Activated CD8-positive, alpha-beta T cell treated with anti-CD3 and anti-CD28 coated beads for 36 hours (primary cell): ENCODE results near the gene ABCC10. TPM values are rescaled to one million over a fixed set of nuclear protein-coding genes. Genes with fewer than 3 reads are reported as not detected.

ENCODE experiments used
- ATAC-seq: fragments of 200-7000 bp; cut with Tn5 transposase; one replicate; pipeline ENCODE4 v1.10.0; 2021; ENCODE audit warnings: mild to moderate bottlenecking, moderate library complexity
- CTCF ChIA-PET: fragments of 350-600 bp; sonication (Branson Sonifier 250); formaldehyde crosslinking; loops from one replicate; lab custom pipeline; 2021; ENCODE audit warnings: antibody characterized with exemption; lab: Charles Lee
- POLR2A ChIA-PET: fragments of 350-600 bp; sonication (Branson Sonifier 250); formaldehyde crosslinking; loops from one replicate; lab custom pipeline; 2021; ENCODE audit warnings: antibody characterized with exemption; lab: Charles Lee
- DNase-seq: peaks from one replicate; pipeline ENCODE4 v3.0.0-alpha.2; 2020
- H3K27ac Mint-ChIP-seq: one replicate; pipeline ENCODE4 v1.8.0; 2021; ENCODE audit warnings: mild to moderate bottlenecking, mixed read lengths
- H3K27me3 Mint-ChIP-seq: one replicate; pipeline ENCODE4 v1.8.0; 2021; ENCODE audit warnings: mixed read lengths
- H3K36me3 Mint-ChIP-seq: one replicate; pipeline ENCODE4 v1.8.0; 2021; ENCODE audit warnings: low read depth, mixed read lengths
- H3K4me1 Mint-ChIP-seq: one replicate; pipeline ENCODE4 v1.8.0; 2021; ENCODE audit warnings: low read depth, mixed read lengths
- H3K4me3 Mint-ChIP-seq: one replicate; pipeline ENCODE4 v1.8.0; 2021; ENCODE audit warnings: mild to moderate bottlenecking, moderate library complexity, mixed read lengths
- H3K9me3 Mint-ChIP-seq: one replicate; pipeline ENCODE4 v1.8.0; 2021; ENCODE audit warnings: mixed read lengths
- intact Hi-C: fragments of 100-400 bp; cut with micrococcal nuclease; formaldehyde crosslinking; loops from one replicate; pipeline ENCODE4 v1.10.0; 2022
- total RNA-seq, 2 experiments: library from RNA; stranded (reverse); gene quantifications; one replicate each; pipeline ENCODE4 v1.2.3, GENCODE V29; 2021
- TF ChIP-seq, protein P1 (sequence below): fragments of 200-600 bp; IDR thresholded peaks from one replicate; pipeline ENCODE4 v1.8.0; 2022; ENCODE audit warnings: antibody characterized with exemption, mild to moderate bottlenecking

ABCC10 gene
- total RNA-seq, 2 experiments from 2014 or later = 27.2 to 27.5 TPM

- ChIA-PET POLR2A (interaction anchor here (0.6 kb wide), 1 partner anchor 12 kb away, joined by 3 read pairs; no protein-coding TSS in a partner anchor), CTCF (interaction anchor here (0.9 to 1.0 kb wide), 2 partner anchors 63 to 134 kb away, joined by 3 to 4 read pairs; partner anchors contain the start of gene CRIP3)
- Mint-ChIP-seq H3K9me3 (no peaks in the 10 kb centered on the region), H3K27ac (no peak overlapping the region), H3K27me3 (no peaks in the 10 kb centered on the region), H3K4me3 (no peak overlapping the region), H3K4me1 (no peaks in the 10 kb centered on the region), H3K36me3 (peaks cover 6% of the 10 kb centered on the region)
- TF ChIP-seq, protein P1, sequence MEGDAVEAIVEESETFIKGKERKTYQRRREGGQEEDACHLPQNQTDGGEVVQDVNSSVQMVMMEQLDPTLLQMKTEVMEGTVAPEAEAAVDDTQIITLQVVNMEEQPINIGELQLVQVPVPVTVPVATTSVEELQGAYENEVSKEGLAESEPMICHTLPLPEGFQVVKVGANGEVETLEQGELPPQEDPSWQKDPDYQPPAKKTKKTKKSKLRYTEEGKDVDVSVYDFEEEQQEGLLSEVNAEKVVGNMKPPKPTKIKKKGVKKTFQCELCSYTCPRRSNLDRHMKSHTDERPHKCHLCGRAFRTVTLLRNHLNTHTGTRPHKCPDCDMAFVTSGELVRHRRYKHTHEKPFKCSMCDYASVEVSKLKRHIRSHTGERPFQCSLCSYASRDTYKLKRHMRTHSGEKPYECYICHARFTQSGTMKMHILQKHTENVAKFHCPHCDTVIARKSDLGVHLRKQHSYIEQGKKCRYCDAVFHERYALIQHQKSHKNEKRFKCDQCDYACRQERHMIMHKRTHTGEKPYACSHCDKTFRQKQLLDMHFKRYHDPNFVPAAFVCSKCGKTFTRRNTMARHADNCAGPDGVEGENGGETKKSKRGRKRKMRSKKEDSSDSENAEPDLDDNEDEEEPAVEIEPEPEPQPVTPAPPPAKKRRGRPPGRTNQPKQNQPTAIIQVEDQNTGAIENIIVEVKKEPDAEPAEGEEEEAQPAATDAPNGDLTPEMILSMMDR = no peak
- DNase-seq (no peak), ATAC-seq (no peak)
- intact Hi-C loops = no loop called here
Observed at GRCh38 chr6:43442935-43443334, 15.6 kb downstream of the ABCC10 start.

DNA sequence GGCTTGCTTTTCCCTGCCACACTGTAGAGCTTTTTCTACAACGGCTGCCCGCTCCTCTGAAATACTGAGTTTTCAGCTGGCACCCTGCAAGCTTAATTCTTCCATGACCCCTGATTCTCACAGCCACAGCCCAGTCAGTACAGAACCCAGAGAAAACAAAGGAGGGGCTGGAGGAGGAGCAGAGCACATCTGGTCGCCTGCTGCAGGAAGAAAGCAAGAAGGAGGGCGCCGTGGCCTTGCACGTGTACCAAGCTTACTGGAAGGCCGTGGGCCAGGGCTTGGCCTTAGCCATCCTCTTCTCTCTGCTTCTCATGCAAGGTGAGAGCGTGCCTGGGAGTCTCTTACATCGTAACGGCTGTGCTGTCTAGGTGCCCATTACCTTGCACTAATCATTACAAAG is 16.7 kb downstream of the ABCC10 start:
- Mint-ChIP-seq H3K4me1 (no peaks in the 10 kb centered on the region), H3K36me3 (peaks cover 6% of the 10 kb centered on the region), H3K27ac (no peak overlapping the region), H3K9me3 (no peaks in the 10 kb centered on the region), H3K27me3 (no peaks in the 10 kb centered on the region), H3K4me3 (no peak overlapping the region)
- DNase-seq (no peak), ATAC-seq (no peak)
- TF ChIP-seq, protein P1 = no peak
- POLR2A ChIA-PET = interaction anchor here (0.6 to 1.7 kb wide), 2 partner anchors 16 to 68 kb away, joined by 3 to 6 read pairs; partner anchors contain the start of gene ABCC10
- CTCF ChIA-PET = no interaction called here
- intact Hi-C loops = no loop called here

- H3K36me3 Mint-ChIP-seq = peaks cover 6% of the 10 kb centered on the region
- no peak overlapping the region for H3K27ac Mint-ChIP-seq
- no peak for DNase-seq
- H3K4me3 Mint-ChIP-seq = no peak overlapping the region
- ChIA-PET POLR2A (interaction anchor here (0.6 to 1.7 kb wide), 3 partner anchors 11 to 69 kb away, joined by 3 to 6 read pairs (median 3); partner anchors contain the start of genes ABCC10 and DLK2), CTCF (no interaction called here)
- intact Hi-C loops = no loop called here
- no peak for ATAC-seq
- H3K27me3 Mint-ChIP-seq = no peaks in the 10 kb centered on the region
- no peaks in the 10 kb centered on the region for H3K4me1 Mint-ChIP-seq
- TF ChIP-seq, protein P1 = no peak
- no peaks in the 10 kb centered on the region for H3K9me3 Mint-ChIP-seq
Observed at GRCh38 chr6:43444582-43444981, 17.2 kb downstream of the ABCC10 start.

DNA sequence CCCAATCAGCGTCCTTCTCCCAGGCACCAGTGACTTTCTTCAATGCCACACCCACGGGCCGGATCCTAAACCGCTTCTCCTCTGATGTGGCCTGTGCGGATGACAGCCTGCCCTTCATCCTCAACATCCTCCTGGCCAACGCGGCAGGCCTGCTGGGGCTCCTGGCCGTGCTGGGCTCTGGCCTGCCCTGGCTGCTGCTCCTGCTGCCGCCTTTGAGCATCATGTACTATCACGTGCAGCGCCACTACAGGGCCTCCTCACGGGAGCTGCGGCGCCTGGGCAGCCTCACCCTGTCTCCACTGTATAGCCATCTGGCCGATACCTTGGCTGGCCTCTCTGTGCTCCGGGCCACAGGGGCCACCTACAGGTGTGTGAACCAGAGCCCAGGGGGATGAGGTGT is 18.2 kb downstream of the ABCC10 start:
- ATAC-seq (no peak), DNase-seq (no peak)
- intact Hi-C loops = no loop called here
- no peaks in the 10 kb centered on the region for H3K27me3 Mint-ChIP-seq
- POLR2A ChIA-PET = no interaction called here
- peaks cover 6% of the 10 kb centered on the region for H3K36me3 Mint-ChIP-seq
- CTCF ChIA-PET = no interaction called here
- H3K4me1 Mint-ChIP-seq = no peaks in the 10 kb centered on the region
- TF ChIP-seq, protein P1 = no peak
- no peak overlapping the region for H3K4me3 Mint-ChIP-seq
- no peak overlapping the region for H3K27ac Mint-ChIP-seq
- no peaks in the 10 kb centered on the region for H3K9me3 Mint-ChIP-seq

DNA sequence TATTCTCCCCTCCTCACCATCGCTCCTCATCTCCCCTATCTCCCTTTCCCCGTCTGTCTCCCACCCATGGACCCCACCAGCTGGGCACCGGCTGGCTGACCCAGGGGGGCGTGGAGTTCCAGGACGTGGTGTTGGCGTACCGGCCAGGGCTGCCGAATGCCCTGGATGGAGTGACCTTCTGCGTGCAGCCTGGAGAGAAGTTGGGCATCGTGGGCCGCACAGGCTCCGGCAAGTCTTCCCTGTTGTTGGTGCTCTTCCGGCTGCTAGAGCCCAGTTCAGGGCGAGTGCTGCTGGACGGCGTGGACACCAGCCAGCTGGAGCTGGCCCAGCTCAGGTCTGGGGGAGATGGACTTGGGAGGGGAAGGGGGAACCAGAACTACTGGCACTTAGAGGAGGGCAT is 20.3 kb downstream of the ABCC10 start:
- DNase-seq (no peak), ATAC-seq (no peak)
- H3K27me3 Mint-ChIP-seq = no peaks in the 10 kb centered on the region
- ChIA-PET CTCF (no interaction called here), POLR2A (interaction anchor here (0.7 to 1.1 kb wide), 3 partner anchors 8 to 389 kb away, joined by 3 to 4 read pairs (median 3); partner anchors contain the start of genes DLK2, KLC4 and MRPL2)
- TF ChIP-seq, protein P1 = no peak
- H3K27ac Mint-ChIP-seq = no peak overlapping the region
- intact Hi-C loops = no loop called here
- no peak overlapping the region for H3K4me3 Mint-ChIP-seq
- peaks cover 5% of the 10 kb centered on the region for H3K36me3 Mint-ChIP-seq
- no peaks in the 10 kb centered on the region for H3K9me3 Mint-ChIP-seq
- H3K4me1 Mint-ChIP-seq = no peaks in the 10 kb centered on the region
